ENCODE data around the gene POLR2M. TPM values are rescaled to one million over a fixed set of nuclear protein-coding genes. Genes with fewer than 3 reads are reported as not detected.

Gene POLR2M
- total RNA-seq, 1 donor: 416 TPM

DNA sequence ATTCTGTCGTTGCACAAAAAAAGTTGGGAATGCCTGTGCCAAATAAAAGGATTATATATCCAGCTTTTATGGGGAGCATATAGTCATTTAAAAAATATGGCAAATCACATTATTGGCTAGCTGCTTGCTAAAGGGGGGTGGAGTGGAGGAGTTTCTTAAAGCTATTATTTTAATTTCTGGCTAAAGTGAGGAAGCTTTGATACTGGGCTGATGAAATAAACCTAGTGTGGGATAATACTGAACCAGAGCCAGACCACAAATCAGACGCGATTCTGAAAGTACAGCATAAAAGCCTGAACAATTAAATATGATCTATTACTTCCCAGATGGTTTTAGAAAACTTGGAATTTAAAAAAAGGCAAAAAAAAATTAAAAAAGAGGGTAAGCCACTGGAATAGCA, 14.4 kb downstream of the POLR2M start:
- H3K27me3 ChIP-seq (ENCODE audit: insufficient read depth, low read length): no peaks in the 10 kb centered on the region
- H3K79me2 ChIP-seq (ENCODE audit: insufficient read depth, low read length): no peaks in the 10 kb centered on the region
- H3K4me1 ChIP-seq (ENCODE audit: insufficient read depth, low read length): peaks cover 5% of the 10 kb centered on the region
- no peaks in the 10 kb centered on the region for H4K20me1 ChIP-seq (ENCODE audit: insufficient read depth, low read length)
- no peaks in the 10 kb centered on the region for H3K9me3 ChIP-seq (ENCODE audit: low read depth, low read length)
- H3K36me3 ChIP-seq (ENCODE audit: insufficient read depth, low read length): peaks cover 4% of the 10 kb centered on the region
- H3K4me3 ChIP-seq (ENCODE audit: insufficient read depth, low read length): no peak overlapping the region
- no peak overlapping the region for H3K4me2 ChIP-seq (ENCODE audit: insufficient read depth, low read length)
- H2AFZ ChIP-seq (ENCODE audit: low read length): no peak overlapping the region
- TF ChIP-seq, protein P1, sequence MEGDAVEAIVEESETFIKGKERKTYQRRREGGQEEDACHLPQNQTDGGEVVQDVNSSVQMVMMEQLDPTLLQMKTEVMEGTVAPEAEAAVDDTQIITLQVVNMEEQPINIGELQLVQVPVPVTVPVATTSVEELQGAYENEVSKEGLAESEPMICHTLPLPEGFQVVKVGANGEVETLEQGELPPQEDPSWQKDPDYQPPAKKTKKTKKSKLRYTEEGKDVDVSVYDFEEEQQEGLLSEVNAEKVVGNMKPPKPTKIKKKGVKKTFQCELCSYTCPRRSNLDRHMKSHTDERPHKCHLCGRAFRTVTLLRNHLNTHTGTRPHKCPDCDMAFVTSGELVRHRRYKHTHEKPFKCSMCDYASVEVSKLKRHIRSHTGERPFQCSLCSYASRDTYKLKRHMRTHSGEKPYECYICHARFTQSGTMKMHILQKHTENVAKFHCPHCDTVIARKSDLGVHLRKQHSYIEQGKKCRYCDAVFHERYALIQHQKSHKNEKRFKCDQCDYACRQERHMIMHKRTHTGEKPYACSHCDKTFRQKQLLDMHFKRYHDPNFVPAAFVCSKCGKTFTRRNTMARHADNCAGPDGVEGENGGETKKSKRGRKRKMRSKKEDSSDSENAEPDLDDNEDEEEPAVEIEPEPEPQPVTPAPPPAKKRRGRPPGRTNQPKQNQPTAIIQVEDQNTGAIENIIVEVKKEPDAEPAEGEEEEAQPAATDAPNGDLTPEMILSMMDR (IDR thresholded peaks at IDR 0.05; ENCODE audit: extremely low read depth, low read depth, low read length): no peak
- H3K27ac ChIP-seq (ENCODE audit: low read depth, low read length): no peak overlapping the region
- DNase-seq (ENCODE audit: insufficient read length, low spot score, missing footprints): no peak

DNA sequence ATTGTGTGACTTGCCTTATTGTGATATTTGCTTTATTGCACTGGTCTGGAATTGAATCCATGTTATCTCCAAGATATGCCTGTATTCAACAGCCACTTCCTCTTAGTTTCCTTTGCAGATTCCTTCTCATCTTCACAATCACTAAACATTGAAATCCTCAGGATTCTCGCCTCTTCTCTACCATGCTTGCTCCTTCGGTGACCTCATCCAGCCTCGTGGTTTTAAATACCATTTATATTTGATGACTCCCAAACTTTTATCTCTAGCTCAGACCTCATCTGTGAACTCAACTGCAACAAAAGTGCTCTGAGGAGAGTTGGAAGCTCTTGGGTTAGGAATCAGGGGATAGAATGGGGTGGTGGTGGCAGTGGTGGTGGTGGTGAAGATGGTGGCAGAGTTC, 19.9 kb downstream of the POLR2M start:
- TF ChIP-seq, protein P1 (IDR thresholded peaks at IDR 0.05; ENCODE audit: extremely low read depth, low read depth, low read length): no peak
- no peaks in the 10 kb centered on the region for H3K79me2 ChIP-seq (ENCODE audit: insufficient read depth, low read length)
- no peak overlapping the region for H3K4me3 ChIP-seq (ENCODE audit: insufficient read depth, low read length)
- DNase-seq (ENCODE audit: insufficient read length, low spot score, missing footprints): peak; percentile 83
- H3K27ac ChIP-seq (ENCODE audit: low read depth, low read length): no peak overlapping the region
- no peaks in the 10 kb centered on the region for H3K27me3 ChIP-seq (ENCODE audit: insufficient read depth, low read length)
- H2AFZ ChIP-seq (ENCODE audit: low read length): no peak overlapping the region
- H3K4me1 ChIP-seq (ENCODE audit: insufficient read depth, low read length): peaks cover 5% of the 10 kb centered on the region
- no peaks in the 10 kb centered on the region for H3K9me3 ChIP-seq (ENCODE audit: low read depth, low read length)
- H4K20me1 ChIP-seq (ENCODE audit: insufficient read depth, low read length): no peaks in the 10 kb centered on the region
- no peak overlapping the region for H3K4me2 ChIP-seq (ENCODE audit: insufficient read depth, low read length)
- no peaks in the 10 kb centered on the region for H3K36me3 ChIP-seq (ENCODE audit: insufficient read depth, low read length)

DNA sequence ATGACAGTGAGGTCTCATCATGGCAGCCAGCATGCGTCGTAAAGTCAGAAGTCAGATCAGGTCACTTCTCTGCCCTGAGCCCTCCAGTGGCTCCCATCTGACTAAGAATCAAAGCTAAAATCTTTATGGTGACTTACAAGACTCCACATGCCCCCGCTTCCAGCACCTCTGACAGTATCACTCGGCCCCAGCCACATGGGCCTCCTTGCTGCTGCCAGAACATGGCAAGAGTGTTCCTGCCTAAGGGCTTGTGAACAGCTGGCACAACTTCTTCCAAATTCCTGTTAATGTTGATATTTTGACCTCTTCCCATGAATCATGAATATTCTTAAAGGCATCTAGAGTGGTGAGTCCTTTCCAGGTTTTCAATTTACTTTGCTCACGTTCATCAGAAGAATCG, 20.5 kb downstream of the POLR2M start:
- no peaks in the 10 kb centered on the region for H3K27me3 ChIP-seq (ENCODE audit: insufficient read depth, low read length)
- DNase-seq (ENCODE audit: insufficient read length, low spot score, missing footprints): no peak

DNA sequence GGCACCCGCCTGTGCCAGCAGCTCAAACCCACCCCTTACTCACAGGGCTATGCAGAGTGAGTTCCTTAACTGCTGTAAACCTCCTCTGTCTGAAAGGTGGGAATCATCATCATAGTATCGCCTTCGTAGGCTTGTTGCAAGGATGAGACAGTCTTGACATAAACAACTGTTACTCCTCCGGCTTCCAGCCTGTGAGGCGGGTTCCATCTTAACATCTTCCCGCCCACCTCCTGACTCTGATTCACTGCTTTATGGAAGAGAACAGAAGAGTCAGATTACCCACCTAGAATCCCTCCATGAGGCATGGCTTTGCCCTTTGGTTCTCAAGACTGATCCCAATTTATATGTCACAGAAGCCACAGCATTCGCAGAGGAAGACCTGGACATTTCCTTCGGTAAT, 21.9 kb downstream of the POLR2M start:
- Histone ChIP-seq H3K9me3 (ENCODE audit: low read depth, low read length) (no peaks in the 10 kb centered on the region), H4K20me1 (ENCODE audit: insufficient read depth, low read length) (no peaks in the 10 kb centered on the region), H3K4me2 (ENCODE audit: insufficient read depth, low read length) (no peak overlapping the region), H3K4me3 (ENCODE audit: insufficient read depth, low read length) (no peak overlapping the region), H3K27me3 (ENCODE audit: insufficient read depth, low read length) (no peaks in the 10 kb centered on the region), H3K4me1 (ENCODE audit: insufficient read depth, low read length) (peaks cover 10% of the 10 kb centered on the region), H3K79me2 (ENCODE audit: insufficient read depth, low read length) (no peaks in the 10 kb centered on the region), H2AFZ (ENCODE audit: low read length) (no peak overlapping the region), H3K27ac (ENCODE audit: low read depth, low read length) (no peak overlapping the region), H3K36me3 (ENCODE audit: insufficient read depth, low read length) (no peaks in the 10 kb centered on the region)
- DNase-seq (ENCODE audit: insufficient read length, low spot score, missing footprints): no peak
- TF ChIP-seq, protein P1 (IDR thresholded peaks at IDR 0.05; ENCODE audit: extremely low read depth, low read depth, low read length): no peak

More for the DNA sequence above, 20.5 kb downstream of the POLR2M start:
- TF ChIP-seq, protein P1 (IDR thresholded peaks at IDR 0.05; ENCODE audit: extremely low read depth, low read depth, low read length): no peak
- Histone ChIP-seq H2AFZ (ENCODE audit: low read length) (no peak overlapping the region), H3K36me3 (ENCODE audit: insufficient read depth, low read length) (no peaks in the 10 kb centered on the region), H3K4me2 (ENCODE audit: insufficient read depth, low read length) (no peak overlapping the region), H3K4me1 (ENCODE audit: insufficient read depth, low read length) (peaks cover 5% of the 10 kb centered on the region), H4K20me1 (ENCODE audit: insufficient read depth, low read length) (no peaks in the 10 kb centered on the region), H3K9me3 (ENCODE audit: low read depth, low read length) (no peaks in the 10 kb centered on the region), H3K4me3 (ENCODE audit: insufficient read depth, low read length) (no peak overlapping the region), H3K27ac (ENCODE audit: low read depth, low read length) (no peak overlapping the region), H3K79me2 (ENCODE audit: insufficient read depth, low read length) (no peaks in the 10 kb centered on the region)
